ENCODE measurements around the gene CRCP. TPM values are rescaled to one million over a fixed set of nuclear protein-coding genes. Genes with fewer than 3 reads are reported as not detected.

Gene CRCP
- total and polyA plus RNA-seq, 2 of the 13 experiments (the other 11 are each of a cell fraction or from before 2014, with no cell fraction given) = 22.7 to 31.0 TPM

DNA sequence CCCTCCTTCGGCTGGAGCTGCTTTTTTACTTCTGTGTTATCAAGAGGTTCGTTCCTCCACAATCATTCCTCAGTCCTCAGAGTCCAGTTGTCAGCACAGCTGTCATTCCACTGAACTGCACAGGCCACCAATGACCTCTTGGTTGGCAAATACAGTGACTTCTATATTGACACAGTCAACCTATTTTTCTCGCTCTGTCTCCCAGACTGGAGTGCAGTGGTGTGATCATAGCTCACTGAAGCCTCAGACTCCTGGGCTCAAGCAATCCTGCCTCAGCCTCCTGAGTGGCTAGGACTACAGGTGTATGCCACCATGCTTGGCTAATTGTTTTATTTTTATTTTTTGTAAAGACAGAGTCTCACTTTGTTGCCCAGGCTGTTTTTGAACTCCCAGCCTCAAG, 27.7 kb downstream of the CRCP start (continued):
- TF ChIP-seq, protein P1, sequence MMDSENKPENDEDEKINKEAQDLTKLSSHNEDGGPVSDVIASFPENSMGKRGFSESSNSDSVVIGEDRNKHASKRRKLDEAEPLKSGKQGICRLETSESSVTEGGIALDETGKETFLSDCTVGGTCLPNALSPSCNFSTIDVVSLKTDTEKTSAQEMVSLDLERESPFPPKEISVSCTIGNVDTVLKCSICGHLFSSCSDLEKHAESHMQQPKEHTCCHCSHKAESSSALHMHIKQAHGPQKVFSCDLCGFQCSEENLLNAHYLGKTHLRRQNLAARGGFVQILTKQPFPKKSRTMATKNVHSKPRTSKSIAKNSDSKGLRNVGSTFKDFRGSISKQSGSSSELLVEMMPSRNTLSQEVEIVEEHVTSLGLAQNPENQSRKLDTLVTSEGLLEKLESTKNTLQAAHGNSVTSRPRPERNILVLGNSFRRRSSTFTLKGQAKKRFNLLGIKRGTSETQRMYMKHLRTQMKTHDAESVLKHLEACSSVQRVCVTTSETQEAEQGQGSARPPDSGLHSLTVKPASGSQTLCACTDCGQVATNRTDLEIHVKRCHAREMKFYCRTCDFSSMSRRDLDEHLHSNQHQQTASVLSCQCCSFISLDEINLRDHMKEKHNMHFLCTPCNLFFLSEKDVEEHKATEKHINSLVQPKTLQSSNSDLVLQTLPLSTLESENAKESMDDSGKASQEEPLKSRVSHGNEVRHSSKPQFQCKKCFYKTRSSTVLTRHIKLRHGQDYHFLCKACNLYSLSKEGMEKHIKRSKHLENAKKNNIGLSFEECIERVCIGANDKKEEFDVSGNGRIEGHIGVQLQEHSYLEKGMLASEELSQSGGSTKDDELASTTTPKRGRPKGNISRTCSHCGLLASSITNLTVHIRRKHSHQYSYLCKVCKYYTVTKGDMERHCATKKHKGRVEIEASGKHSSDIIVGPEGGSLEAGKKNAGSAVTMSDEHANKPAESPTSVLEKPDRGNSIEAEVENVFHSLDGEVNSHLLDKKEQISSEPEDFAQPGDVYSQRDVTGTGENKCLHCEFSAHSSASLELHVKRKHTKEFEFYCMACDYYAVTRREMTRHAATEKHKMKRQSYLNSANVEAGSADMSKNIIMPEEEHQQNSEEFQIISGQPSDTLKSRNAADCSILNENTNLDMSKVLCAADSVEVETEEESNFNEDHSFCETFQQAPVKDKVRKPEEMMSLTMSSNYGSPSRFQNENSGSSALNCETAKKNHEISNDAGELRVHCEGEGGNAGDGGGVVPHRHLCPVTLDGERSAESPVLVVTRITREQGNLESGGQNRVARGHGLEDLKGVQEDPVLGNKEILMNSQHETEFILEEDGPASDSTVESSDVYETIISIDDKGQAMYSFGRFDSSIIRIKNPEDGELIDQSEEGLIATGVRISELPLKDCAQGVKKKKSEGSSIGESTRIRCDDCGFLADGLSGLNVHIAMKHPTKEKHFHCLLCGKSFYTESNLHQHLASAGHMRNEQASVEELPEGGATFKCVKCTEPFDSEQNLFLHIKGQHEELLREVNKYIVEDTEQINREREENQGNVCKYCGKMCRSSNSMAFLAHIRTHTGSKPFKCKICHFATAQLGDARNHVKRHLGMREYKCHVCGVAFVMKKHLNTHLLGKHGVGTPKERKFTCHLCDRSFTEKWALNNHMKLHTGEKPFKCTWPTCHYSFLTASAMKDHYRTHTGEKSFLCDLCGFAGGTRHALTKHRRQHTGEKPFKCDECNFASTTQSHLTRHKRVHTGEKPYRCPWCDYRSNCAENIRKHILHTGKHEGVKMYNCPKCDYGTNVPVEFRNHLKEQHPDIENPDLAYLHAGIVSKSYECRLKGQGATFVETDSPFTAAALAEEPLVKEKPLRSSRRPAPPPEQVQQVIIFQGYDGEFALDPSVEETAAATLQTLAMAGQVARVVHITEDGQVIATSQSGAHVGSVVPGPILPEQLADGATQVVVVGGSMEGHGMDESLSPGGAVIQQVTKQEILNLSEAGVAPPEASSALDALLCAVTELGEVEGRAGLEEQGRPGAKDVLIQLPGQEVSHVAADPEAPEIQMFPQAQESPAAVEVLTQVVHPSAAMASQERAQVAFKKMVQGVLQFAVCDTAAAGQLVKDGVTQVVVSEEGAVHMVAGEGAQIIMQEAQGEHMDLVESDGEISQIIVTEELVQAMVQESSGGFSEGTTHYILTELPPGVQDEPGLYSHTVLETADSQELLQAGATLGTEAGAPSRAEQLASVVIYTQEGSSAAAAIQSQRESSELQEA (CRISPR knock-in tag; IDR thresholded peaks at IDR 0.05; ENCODE audit: not compliant biosample characterization) = no peak
- no peak for TF ChIP-seq THYN1 (CRISPR knock-in tag; IDR thresholded peaks at IDR 0.05; ENCODE audit: borderline replicate concordance, low read depth)
- no peak for TF ChIP-seq PREB (CRISPR knock-in tag; IDR thresholded peaks at IDR 0.05)
- no peak for TF ChIP-seq POLR2AphosphoS5 (IDR thresholded peaks at IDR 0.05; ENCODE audit: low read depth, low read length)
- peak; percentile 90 for TF ChIP-seq ZNF644 (CRISPR knock-in tag; IDR thresholded peaks at IDR 0.05; ENCODE audit: low read depth)
- peak; percentile 74 for TF ChIP-seq XRCC5 (optimal IDR thresholded peaks at IDR 0.05; ENCODE audit: low read length)
- peak; percentile 64; the same call in 1 of the 2 replicates for TF ChIP-seq ZNF460 (CRISPR knock-in tag; IDR thresholded peaks at IDR 0.05; ENCODE audit: borderline replicate concordance)
- no peak for TF ChIP-seq ZKSCAN1 (IDR thresholded peaks at IDR 0.05; ENCODE audit: low read length)
- TF ChIP-seq ZNF234 (CRISPR knock-in tag; conservative IDR thresholded peaks at IDR 0.05) = no peak
- no peak for TF ChIP-seq RFX5 (IDR thresholded peaks at IDR 0.05; ENCODE audit: low read depth, low read length)
- TF ChIP-seq DPF2 (CRISPR knock-in tag; IDR thresholded peaks at IDR 0.05; ENCODE audit: borderline replicate concordance, low read depth) = no peak
- peak; percentile 44; the same call in 1 of the 2 replicates for TF ChIP-seq POGZ (CRISPR knock-in tag; IDR thresholded peaks at IDR 0.05)
- TF ChIP-seq ZNF414 (CRISPR knock-in tag; IDR thresholded peaks at IDR 0.05) = 0 out of 2 replicates have a peak, but pooled peaks have one; percentile 17
- no peak for TF ChIP-seq CCDC6 (CRISPR knock-in tag; IDR thresholded peaks at IDR 0.05)
- TF ChIP-seq NPAS2 (CRISPR knock-in tag; IDR thresholded peaks at IDR 0.05; ENCODE audit: borderline replicate concordance) = no peak
- TF ChIP-seq CREM (IDR thresholded peaks at IDR 0.05) = no peak
- TF ChIP-seq CREM (CRISPR knock-in tag; IDR thresholded peaks at IDR 0.05) = no peak
- TF ChIP-seq NFKB2 (CRISPR knock-in tag; IDR thresholded peaks at IDR 0.05; ENCODE audit: borderline replicate concordance) = no peak
- TF ChIP-seq KLF11 (CRISPR knock-in tag; IDR thresholded peaks at IDR 0.05) = no peak; the same call in 1 of the 2 replicates
- no peak for TF ChIP-seq POGK (CRISPR knock-in tag; conservative IDR thresholded peaks at IDR 0.05)
- TF ChIP-seq ETV6 (CRISPR knock-in tag; conservative IDR thresholded peaks at IDR 0.05) = no peak

Measured in HepG2 (cell line).